NCI-H82 treated with DMSO at 0.1 percent for 48 hours (cell line): ENCODE data around the gene TP63.

Experiments used
- DNase-seq: peaks from one replicate; lab custom pipeline; 2025; ENCODE audit not compliant: unreplicated experiment; lab: John Stamatoyannopoulos, UW

The TP63 gene

DNA sequence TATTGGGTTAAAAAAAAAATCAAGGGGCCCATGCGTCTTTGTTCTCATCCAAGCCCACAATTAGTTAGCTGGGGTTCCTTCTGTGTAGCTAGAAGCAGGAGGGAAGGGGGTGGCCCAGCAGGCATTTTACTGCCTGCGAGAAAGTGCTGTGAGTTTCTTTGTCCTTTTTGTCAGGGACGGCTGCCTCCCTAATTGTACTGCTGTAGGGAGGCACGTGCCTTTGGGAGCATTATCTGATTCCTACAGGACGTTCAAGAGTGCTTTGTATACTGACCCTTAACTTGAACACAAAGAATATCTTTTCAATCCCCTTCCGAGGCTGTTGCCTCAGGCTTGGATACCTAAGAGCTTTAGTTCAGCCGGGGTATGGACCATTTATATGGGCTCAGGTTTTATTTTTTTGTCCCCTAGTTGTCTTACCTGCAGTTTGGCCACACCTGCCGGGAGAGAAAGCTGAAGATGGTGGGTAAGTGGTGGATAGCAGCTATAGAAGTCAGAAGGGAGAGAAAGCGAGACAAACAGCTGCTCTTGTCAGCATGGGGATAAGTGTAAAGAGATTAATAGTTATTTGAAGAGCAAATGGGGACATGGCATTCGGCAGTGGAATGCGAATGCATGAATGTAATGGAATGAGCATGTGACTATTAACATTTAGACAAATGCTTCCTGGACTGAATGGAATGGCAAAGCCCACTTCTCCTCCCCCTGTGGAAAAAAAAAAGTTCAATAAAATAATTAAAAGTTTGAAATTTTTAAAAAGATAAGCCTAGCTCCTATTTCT, 175.2 kb downstream of the TP63 start:
- peak; percentile 76 for DNase-seq

DNA sequence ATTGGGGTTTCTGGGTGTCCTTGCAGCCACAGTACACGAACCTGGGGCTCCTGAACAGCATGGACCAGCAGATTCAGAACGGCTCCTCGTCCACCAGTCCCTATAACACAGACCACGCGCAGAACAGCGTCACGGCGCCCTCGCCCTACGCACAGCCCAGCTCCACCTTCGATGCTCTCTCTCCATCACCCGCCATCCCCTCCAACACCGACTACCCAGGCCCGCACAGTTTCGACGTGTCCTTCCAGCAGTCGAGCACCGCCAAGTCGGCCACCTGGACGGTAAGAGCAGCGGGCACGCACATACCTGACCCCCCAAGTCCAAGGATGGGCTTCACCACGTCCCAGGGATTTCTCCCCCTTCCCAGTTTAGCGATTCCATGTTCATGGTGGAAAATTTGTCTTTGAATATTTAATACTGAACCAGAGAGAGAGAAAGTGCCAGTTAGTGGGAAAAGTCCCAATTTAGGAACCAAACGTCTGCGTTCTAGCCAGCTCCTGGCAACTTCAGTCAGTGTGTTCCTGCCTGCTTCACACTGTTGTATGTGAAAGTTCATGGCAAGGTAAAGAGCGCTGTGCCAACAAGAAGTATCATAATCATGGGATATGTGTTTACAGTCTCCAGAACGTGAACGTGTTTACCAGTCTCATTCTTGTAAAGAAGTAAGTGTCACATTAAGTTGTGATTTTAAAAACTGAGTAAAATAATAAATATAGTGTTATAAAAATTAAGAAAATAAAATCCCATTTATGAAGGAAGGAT, 177.2 kb downstream of the TP63 start:
- DNase-seq: no peak

DNA sequence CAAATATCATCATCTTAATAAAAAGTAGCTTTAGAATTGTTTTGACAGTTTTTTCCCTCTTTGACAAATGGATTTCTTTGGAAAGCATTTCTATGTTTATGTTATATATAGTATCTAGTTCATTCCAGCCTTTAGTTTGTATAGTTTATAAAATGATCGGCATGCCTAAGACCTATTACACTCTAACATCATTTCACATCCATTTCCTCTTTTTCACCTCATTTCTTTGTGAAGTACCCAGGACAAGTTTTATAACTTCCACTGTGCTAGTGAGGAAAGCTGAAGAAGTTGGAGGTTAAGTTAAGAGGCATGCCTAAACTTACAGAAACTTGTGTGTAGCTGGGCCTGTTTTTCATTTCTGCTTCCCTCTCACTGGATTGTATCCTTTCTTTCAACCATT, 178.4 kb downstream of the TP63 start:
- no peak for DNase-seq

DNA sequence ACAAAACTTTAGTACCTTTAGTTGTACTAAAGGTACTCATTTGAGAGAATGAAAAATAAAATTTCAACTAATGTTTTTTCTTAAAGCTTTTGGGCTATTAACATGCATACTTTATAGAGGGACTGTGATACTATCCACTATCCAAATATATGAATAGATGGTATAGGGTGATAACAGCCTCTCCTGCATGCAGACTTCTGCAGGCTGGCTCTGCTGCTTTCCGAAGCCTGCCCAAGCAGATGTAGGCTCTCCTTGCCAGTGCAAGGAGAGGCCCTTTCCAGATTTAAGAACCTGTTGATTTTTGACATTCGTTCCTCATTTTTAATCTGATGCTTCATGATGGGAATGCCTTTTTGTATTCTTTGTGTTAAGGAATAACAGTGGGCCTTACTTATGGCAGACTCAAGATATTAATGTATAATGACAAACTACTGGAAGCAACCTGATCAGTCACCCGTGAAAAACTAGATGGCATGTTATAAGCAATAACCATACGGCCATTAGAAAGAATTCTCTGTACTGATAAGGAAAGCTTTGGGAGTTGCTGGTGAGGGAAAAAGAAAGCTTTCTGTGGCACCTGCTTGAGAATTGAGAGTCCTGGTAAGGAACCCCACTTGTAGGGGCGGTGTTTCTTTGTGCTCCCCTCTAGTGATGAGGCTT, 181.7 kb downstream of the TP63 start:
- DNase-seq: no peak

DNA sequence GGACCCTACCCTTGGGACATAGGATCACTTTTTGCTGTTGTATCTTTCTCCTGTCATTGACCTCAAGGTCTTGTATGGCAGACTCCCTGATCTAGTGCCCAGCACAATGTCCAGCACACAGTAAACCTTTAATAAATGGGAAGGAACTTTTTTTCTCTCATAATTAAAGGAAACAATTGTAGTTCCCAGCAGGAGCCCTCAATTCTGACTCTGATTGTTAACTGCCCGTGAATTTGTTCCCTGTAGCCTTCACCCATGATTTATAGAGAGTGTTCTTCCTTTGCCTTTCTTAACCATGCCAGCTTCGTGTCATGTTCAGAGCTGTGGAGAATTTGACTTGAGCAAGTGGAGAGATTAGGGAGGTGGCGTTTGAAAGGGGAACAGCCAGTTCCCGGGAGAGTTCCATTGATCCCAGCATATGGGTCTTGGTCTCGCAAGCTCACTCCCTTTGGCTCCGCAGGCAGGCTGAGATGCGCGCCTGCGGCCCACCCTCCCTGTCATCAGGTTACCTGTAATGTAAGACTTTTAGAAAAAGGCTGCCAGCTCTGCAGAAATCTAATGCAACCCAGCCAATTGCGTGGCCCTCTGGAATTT, 182.6 kb downstream of the TP63 start:
- no peak for DNase-seq

DNA sequence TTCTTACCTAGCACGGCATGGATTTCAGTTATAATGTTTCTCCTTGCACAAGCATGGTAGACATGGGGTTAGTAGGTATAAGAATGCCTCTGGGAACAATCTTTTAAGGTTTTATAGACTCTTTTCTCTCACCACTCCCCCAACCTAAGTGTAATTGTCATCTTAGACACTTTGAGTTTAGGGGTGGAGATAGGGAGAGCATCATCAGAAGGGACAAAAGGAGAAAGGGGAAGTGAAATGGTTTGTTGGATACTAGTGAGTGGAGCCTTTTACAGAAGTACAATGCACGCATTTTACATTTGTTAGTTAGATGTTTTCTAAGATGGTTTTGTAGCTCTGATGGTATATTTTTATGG, 189.2 kb downstream of the TP63 start:
- DNase-seq: no peak

DNA sequence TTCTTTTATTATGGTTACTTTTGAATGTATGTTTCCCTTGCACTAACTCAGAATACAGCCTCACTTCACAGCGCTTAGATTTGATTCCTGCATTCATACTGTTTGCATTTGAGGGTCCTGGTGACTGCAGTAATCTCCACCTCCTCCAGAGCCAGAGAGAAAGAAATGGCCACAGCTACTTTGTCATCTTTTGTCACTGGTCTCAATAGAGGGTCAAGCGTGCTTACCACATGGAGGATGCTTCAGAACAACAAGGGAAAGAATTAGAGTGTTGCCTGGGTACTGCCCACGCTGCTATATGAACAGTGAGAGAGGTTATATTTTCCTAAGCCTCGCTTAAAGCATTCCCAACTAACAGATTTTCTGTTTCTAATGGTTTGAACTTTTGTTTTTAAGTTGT, 190.1 kb downstream of the TP63 start:
- no peak for DNase-seq

DNA sequence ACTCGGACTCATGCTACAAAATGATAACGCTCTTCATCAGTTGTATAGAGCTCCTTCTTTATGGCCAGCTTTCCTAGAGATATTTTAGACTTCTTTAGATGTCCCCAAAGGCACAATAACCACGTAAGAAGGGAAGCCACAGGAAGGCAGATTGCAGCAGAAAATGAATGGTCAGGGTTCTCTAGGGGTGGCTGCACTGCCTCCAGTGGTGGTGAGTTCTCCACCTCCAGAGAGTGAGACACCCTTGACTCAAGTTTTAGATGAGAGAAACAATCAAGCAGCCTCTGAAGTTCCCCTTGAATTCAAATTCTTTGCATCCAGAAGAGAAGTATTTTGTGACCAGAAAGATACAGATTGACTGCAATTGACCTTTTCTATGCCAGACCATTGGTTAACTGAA, 191.5 kb downstream of the TP63 start:
- no peak for DNase-seq

DNA sequence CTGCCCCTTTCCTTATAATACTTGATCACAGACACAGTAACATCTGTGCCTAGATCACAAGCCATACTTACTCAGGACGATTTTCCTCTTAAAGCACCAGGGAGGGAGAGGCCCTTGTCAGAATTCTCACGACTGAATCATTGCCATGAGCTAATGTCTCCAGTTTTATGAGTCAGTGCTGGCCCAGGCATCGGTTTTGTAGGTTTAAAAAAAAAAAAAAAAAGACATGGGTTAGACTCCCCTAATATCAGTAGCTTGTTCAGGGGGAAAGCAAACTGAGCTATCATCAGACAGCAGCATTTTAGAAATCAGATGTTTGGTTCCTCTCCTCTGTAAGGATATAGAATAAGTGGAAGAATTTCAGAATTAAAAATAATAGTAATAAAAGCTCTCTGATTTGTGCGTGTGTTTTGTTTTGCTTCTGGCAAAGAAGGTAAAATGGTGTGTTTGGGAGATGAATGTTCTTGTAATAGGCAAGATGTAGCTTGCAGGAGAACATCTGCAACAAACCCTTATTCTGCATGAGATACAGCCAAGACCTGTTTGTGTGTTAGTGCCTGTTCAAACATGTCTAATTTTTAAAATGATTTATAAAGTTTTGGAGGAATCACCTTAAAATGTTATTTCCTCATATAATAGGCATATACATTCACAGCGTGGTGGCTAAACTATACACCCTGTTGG, 193.6 kb downstream of the TP63 start:
- DNase-seq: no peak

DNA sequence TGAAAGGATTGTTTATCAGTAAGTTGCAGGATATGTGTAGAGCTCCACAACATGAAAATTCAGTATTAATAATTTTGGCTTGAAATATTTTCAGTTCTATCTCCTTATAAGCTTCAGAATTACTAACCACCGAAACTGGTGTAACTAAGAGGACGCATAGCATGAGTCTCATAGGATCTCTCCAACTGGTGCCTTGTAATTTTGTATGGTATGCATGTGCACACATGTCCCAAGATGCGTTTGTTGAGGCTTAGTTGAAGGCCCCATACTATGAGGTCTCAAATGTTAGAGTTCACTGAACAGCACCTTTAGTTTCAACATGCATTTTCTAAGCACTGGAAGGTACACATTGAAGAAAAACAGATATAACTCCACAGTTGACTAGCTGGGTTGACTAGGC, 195.4 kb downstream of the TP63 start:
- no peak for DNase-seq

DNA sequence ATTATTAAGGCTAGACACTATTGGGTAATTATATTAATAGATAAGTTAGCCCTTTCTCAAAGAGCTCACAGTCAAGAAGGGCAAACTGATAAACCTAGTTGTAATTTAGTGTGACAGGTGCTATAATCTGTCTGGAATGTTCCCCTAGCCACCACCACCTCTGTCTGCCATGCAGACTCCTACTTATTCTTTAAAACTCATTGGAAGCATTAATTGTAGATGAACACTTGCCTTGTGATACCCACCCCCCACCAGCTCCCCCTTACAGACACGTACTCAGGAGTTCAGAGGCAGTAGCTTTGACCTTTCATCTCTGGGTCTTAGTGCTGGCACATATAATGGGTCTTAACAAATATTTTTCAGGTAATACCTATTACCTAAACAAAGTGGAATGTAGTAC, 195.9 kb downstream of the TP63 start:
- DNase-seq: no peak

DNA sequence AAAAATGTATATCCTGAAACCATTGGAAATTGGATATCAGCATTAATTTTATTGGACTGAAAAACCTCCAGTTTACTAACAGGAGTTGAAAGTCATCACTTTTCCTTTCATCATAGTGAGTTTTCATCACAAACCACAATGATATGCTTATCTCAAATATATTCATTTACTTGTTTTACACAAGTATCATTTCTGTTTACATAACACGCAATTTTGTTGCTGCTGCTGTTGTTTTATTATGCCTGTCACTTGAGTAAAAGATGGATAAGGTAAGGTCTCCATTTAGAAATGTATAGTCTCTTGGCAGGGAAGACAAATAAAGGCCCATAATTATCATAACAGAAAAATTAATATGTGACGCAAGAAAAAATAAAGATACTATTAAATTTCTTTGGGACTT, 199.2 kb downstream of the TP63 start:
- DNase-seq: no peak

DNA sequence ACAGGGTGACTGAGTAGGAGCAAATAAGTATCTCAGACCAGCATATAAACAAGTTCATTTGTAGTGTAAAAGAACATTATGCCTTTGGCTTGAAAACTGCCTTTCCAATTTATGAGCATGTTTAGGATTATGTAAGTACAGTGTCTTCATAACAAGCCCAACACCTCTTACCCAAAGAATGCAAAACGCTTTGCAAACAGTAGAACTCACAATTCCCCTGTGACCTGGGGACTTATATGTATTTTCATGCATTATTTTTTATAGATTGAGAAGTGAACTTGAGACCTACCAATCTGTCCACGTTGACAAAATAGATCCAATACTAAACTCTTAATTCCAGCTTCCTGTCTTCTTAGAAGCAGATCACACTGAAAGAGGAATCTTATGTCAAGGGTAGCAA, 202.1 kb downstream of the TP63 start:
- DNase-seq: no peak

DNA sequence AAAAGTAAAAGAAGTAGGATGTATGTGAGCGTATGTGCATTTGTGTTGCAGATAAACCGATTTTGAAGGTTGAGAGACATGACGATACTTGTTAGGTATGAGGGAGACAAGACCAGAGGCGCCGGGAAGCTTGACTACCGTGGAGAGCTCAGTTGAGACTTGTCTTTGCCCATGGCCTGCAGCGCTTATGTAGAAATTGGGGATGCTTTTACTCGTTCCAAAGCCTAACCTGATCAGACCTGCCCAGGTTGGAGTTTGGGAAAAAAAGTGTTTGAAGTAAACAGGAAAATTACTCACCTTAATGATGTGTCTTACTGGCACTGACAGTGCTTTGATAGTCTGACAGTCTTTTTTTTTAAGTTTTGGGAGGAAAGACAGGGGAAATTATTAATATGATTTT, 202.8 kb downstream of the TP63 start:
- no peak for DNase-seq

DNA sequence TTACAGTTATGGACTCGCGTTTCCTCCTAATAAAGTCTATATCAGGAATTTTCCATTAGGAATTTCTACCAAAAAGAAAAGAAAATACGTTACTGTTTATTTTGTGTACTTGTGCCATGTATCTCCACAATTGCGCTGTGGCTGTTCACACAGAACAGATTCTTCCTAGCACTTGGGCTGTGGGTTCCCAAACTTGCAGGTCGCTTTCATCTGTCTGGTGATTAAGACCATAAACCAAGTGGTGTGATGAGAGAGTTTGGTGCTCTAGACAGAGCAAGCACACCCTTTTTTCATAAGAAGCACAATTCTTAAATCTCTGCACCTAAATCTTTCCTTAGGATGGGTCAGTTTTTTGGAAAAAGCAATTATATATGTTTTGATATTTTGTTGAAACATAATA, 203.3 kb downstream of the TP63 start:
- no peak for DNase-seq

DNA sequence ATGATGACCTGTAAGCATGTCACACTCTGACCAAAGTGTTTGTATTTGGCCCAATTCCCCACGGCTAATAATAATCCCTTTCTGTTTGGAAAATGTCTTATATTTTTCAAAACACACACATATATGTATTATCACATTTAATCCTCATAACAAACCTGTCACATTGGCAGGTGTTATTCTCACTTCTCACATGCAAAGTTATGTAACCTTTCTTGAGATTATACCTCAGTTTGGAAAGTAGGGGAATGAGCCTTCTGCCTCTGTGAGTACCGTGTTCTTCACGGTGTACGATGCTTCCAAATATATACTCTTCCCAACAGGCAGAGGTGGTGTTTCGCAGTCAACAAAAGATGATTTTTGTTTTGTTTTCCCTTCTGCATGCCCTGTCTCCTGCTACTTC, 205.6 kb downstream of the TP63 start:
- no peak for DNase-seq

DNA sequence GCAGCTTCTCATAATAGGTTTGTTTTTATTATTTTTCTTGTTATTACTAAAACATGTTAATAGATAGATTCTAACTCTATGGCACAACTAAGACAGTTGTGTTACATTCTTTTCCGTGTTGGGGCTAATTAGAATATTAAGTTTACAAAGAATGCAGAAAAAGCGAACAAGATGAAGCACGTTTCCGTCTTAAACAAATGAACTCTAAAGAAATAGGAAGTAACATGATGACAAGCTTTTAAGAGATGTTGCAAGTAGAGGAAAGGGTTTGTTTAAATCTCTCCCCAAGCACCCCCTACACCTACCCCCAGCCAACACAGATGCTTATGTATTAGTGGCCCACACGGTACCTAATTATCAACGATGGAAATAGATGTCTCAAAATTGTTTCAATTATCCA, 207.1 kb downstream of the TP63 start:
- no peak for DNase-seq

DNA sequence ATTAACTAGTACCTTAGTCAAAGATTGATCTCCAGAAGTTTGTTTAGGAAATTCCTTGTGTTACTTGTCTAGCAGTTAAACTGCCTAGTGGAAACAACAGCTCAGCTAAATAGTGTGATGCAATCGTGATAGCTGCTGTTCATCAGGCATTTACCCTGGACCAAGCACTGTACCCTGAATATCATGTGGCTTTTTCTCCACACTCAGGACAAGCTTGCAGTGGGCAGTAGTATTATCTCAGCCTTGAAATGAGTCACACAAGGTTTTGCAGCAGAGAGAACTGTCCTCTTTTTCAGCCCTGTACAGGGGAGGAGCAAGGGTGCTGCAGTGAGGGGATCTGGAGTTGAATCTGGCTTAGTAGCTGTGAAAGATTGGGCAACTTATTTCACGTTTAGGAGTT, 208.4 kb downstream of the TP63 start:
- DNase-seq: no peak

DNA sequence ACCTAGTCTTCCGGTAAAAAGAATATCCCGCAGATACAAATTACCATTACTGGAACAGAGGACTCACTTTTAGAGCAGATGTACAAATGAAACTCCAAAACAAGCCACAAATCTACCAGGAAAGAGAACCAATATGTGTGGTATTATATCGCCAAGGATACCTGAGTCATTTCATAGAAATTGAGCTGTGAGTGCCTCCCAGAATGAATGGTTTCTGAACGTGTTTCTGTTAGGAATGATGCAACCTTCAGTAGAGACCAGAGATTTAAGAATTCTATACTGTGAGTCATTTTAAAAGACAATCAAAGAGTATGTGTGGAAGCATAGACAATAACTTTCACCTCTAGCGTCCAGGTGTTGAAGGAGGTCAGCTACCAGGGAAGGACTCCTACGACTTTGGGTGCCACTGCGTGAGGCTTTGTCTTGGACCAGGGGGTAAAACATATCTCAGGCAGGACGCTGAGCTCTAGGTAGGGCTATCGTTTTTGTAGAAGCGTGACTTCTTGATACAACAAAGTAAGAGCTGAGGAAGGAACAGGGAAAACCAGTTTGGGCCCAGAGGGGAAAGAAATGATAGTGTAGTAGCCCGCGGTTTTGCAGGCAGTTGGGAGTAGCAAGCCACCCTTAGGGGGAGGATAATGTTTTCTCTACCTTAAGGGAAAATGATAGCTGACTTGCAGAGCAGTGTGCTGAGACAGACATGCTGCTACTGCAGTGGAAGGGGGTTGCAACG, 210.4 kb downstream of the TP63 start:
- no peak for DNase-seq

DNA sequence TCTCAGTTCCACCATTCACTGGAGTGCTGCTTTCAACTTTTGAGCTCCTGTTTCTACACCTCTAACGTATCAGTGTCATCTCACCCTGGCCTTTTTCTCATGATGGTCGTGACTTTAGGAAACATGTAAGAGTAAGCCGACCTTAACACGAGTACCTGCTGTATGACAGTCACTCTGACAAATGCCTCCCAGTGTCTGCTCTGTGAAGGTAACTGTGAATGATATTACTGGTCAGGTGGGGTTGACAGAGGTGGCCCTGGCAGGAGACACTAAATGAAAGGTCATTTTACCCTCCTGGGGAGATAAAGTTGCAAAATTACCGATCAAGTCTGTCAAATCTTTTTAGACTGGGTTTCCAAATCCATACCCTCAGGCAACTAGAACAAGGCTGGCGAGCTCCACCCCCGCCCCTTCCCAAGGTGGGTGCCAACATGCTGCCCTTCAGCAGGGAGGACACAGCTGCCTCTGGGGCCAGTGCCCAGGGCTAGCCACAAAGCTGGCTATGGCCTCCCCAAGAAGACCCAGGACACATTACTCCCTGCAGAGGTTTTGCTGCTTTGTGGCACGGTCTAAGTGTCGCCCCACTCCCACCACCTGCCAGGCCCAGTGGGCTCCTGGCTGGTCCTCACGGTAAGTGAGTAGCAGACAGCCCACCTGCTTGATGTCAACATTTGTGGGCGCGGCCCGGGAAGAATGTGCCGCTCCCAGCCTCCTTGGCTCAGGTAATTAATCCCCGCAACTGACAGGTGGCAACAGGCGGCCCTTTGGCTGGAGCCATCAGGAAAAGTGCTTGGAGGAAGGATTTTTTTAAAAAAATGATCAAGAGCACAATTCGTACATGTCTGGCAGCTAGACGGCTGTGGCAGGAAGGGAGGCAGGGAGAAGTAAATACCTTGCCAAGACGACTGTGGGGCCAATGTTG, 211.8 kb downstream of the TP63 start:
- DNase-seq: no peak
